Breast epithelium (tissue), 3 donors: ENCODE data around the gene SKAP1.

Experiments
- POLR2A ChIP-seq: fragments of 450-650 bp; IDR thresholded peaks from one replicate; pipeline ENCODE4 v1.6.1; 2016; ENCODE audit warnings: antibody characterized with exemption, mild to moderate bottlenecking, moderate library complexity
- POLR2AphosphoS5 ChIP-seq, 3 donors: sonication (generic); formaldehyde crosslinking; IDR thresholded peaks; one replicate each; pipeline ENCODE4 v1.6.1; 2017; ENCODE audit warnings: antibody characterized with exemption in 3 of 3

DNA sequence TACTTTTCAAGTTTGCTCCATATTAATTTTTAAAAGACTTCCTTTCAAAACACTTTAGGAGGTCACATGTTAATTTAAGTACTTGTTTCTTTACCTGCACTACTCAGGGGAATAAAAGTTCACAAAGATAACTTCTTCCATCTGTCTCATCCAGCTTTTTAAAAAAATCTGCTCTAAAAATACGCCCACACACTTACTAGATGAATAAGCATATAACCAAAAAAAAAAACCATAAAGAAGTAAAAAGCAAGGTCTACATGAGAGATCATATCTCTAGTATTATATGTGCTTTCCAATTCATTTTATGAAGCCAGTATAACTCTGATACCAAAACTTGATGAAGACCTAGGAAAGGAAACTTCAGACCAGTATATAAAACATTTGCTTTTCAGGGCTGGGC lies 17.2 kb downstream of the SKAP1 start:
- no peak for TF ChIP-seq POLR2AphosphoS5 (IDR thresholded peaks at IDR 0.05)
- TF ChIP-seq POLR2A, result no peak
